H1 (cell line): ENCODE data around the gene GUCY1B1.

Source experiments
- CTCF ChIP-seq, 3 experiments: IDR thresholded peaks; 1 replicate in 2 of 3; 2 replicates in 1 of 3; pipeline versions ENCODE4 v1.5.1 to v1.6.1; 2011; ENCODE audit warnings: low read length in 3 of 3, mild to moderate bottlenecking in 3 of 3, inconsistent platforms in 2 of 3, low read depth in 1 of 3, moderate library complexity in 1 of 3; ENCODE audit not compliant: insufficient read depth in 1 of 3; ENCODE audit errors: control extremely low read depth in 1 of 3
- EGR1 ChIP-seq: IDR thresholded peaks from 2 replicates; pipeline ENCODE4 v1.6.1; 2011; ENCODE audit warnings: low read depth, low read length, borderline replicate concordance
- EP300 ChIP-seq, 2 experiments: IDR thresholded peaks; 1 replicate in 1 of 2; 2 replicates in 1 of 2; pipeline ENCODE4 v1.6.1; 2011 to 2012; ENCODE audit warnings: low read depth in 2 of 2, low read length in 2 of 2, mild to moderate bottlenecking in 2 of 2, borderline replicate concordance in 1 of 2, inconsistent platforms in 1 of 2, moderate library complexity in 1 of 2
- EZH2 ChIP-seq: fragments of 200-600 bp; sonication (generic); IDR thresholded peaks from 2 replicates; pipeline ENCODE4 v1.7.1; 2012; ENCODE audit warnings: low read depth, mild to moderate bottlenecking, moderate library complexity, low read length, inconsistent platforms; ENCODE audit not compliant: severe bottlenecking
- POLR2A ChIP-seq, 2 experiments: IDR thresholded peaks; 1 replicate in 1 of 2; 2 replicates in 1 of 2; pipeline ENCODE4 v1.6.1; 2011; ENCODE audit warnings: low read depth in 2 of 2, low read length in 2 of 2, mild to moderate bottlenecking in 2 of 2; ENCODE audit errors: control extremely low read depth in 1 of 2
- SUZ12 ChIP-seq: fragments of 200-600 bp; sonication (generic); IDR thresholded peaks from 2 replicates; pipeline ENCODE4 v1.6.1; 2012; ENCODE audit warnings: mild to moderate bottlenecking, inconsistent platforms, low read length, moderate library complexity, mixed read lengths

DNA sequence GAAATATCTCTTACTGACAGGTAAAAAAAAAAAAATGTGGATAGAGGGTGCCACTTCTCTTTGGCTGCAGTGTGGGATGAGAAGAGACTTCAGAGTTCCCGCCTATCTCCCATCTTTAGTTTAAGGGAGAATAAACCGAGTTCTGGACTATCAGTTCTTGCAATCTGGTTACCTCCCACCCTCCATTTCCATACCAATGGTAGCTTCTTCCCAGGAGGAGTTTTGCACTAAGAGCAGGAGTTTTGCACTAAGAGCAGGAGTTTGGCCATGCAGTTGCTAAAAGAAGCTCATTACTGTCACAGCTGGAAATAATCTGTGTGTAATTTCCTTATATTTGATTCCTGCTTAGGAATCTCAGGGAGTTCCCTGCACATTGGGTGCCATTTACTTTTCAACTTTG is 10.8 kb upstream of the GUCY1B1 start:
- no peak for TF ChIP-seq EZH2
- TF ChIP-seq CTCF (IDR thresholded peaks at IDR 0.05; ENCODE audit: control extremely low read depth in 1 of 3, insufficient read depth in 1 of 3, low read depth in 1 of 3, low read length in 3 of 3), result no peak
- TF ChIP-seq EP300 (IDR thresholded peaks at IDR 0.05; ENCODE audit: borderline replicate concordance in 1 of 2, low read depth in 2 of 2, low read length in 2 of 2), result no peak
- TF ChIP-seq EGR1, result no peak
- TF ChIP-seq POLR2A (IDR thresholded peaks at IDR 0.05; ENCODE audit: control extremely low read depth in 1 of 2, low read depth in 2 of 2, low read length in 2 of 2), result no peak
- TF ChIP-seq SUZ12, result no peak
